Bronchial epithelial cell (primary cell): ENCODE results near the gene PHLDA2. TPM values are rescaled to one million over a fixed set of nuclear protein-coding genes. Genes with fewer than 3 reads are reported as not detected.
A peak's percentile ranks its signal among the peaks of the same experiment; 100 is the strongest.
"Not testable (repeated sequence)": the region's sequence is repeated elsewhere in the genome, so short reads cannot be mapped to it uniquely, and the experiment has no call there.

Source experiments
- DNase-seq: peaks from one replicate; pipeline ENCODE4 v3.0.0-alpha.2; 2010; ENCODE audit warnings: low read depth
- FAIRE-seq: peaks from 2 replicates; lab custom pipeline; 2011; peaks lifted over from hg19 to GRCh38; lab: Jason Lieb, UNC
- H3K27me3 ChIP-seq: 2 replicates; pipeline ENCODE4 v1.5.1; 2011; ENCODE audit warnings: low read length; ENCODE audit not compliant: control insufficient read depth, insufficient read depth
- H3K36me3 ChIP-seq: 2 replicates; pipeline ENCODE4 v1.5.1; 2011; ENCODE audit warnings: low read length; ENCODE audit not compliant: control insufficient read depth, insufficient read depth
- H3K4me3 ChIP-seq: 2 replicates; pipeline ENCODE4 v1.5.1; 2011; ENCODE audit warnings: mild to moderate bottlenecking, low read depth, low read length, control low read depth
- CTCF ChIP-seq: IDR thresholded peaks from 2 replicates; pipeline ENCODE4 v1.5.1; 2011; ENCODE audit warnings: mild to moderate bottlenecking, moderate library complexity, low read length, control low read depth, inconsistent platforms; ENCODE audit not compliant: insufficient read depth, severe bottlenecking
- total RNA-seq: library from RNA; depleted of rRNA; stranded (reverse); fragments of >200 nt; gene quantifications from 2 replicates; pipeline ENCODE4 v1.2.1, GENCODE V29; 2014

PHLDA2 gene
- total RNA-seq, 1 donor from 2014 or later, result 5.0 TPM

GRCh38 chr11:2937641-2938457 lies 8.6 kb upstream of the PHLDA2 start:
- peak; percentile 36 for FAIRE-seq
- not testable (repeated sequence) for DNase-seq, H3K4me3 ChIP-seq, H3K36me3 ChIP-seq, H3K27me3 ChIP-seq

GRCh38 chr11:2934611-2935239 lies 5.5 kb upstream of the PHLDA2 start:
- TF ChIP-seq CTCF, result no peak
- DNase-seq (no peak), FAIRE-seq (no peak)
- H3K36me3 ChIP-seq, result no peaks in the 10 kb centered on the region
- no peak overlapping the region for H3K4me3 ChIP-seq
- H3K27me3 ChIP-seq, result no peaks in the 10 kb centered on the region

GRCh38 chr11:2934021-2934550 lies 4.9 kb upstream of the PHLDA2 start:
- no peak for TF ChIP-seq CTCF
- FAIRE-seq, result no peak
- H3K36me3 ChIP-seq, result no peaks in the 10 kb centered on the region
- DNase-seq, result no peak
- no peaks in the 10 kb centered on the region for H3K27me3 ChIP-seq
- no peak overlapping the region for H3K4me3 ChIP-seq

GRCh38 chr11:2933375-2934020 lies 4.3 kb upstream of the PHLDA2 start:
- DNase-seq (peak; percentile 96), FAIRE-seq (no peak)
- TF ChIP-seq CTCF, result peak; percentile 8
- Histone ChIP-seq H3K36me3 (no peaks in the 10 kb centered on the region), H3K27me3 (no peaks in the 10 kb centered on the region), H3K4me3 (no peak overlapping the region)

- Histone ChIP-seq H3K4me3 (no peak overlapping the region), H3K27me3 (no peaks in the 10 kb centered on the region), H3K36me3 (no peaks in the 10 kb centered on the region)
- FAIRE-seq (no peak), DNase-seq (peak; percentile 72)
- TF ChIP-seq CTCF, result no peak
These were observed 3.6 kb upstream of the PHLDA2 start for GRCh38 chr11:2932850-2933251.
